Fibroblast of skin of back (primary cell): ENCODE results near the gene CAPN6.

ENCODE experiments used
- DNase-seq: peaks from one replicate; pipeline ENCODE4 v3.0.0-alpha.2; 2013

CAPN6 gene

GRCh38 chrX:111199505-111199904 lies 70.8 kb downstream of the CAPN6 start:
- no peak for DNase-seq
